Peyer's patch (tissue), 4 donors: ENCODE data around the gene GJC1.

Experiments
- POLR2A ChIP-seq, 2 donors: fragments of 450-650 bp; IDR thresholded peaks; one replicate each; pipeline ENCODE4 v1.5.1; 2017; ENCODE audit warnings: antibody characterized with exemption in 2 of 2, mild to moderate bottlenecking in 2 of 2, moderate library complexity in 2 of 2
- TF ChIP-seq, protein P1 (sequence below), 6 experiments: fragments of 450-650 bp in 4 of 6; fragments of 200-600 bp in 2 of 6; sonication (generic) in 1 of 6; IDR thresholded peaks; one replicate each; pipeline ENCODE4 v1.5.1; 2017 to 2019; ENCODE audit warnings: antibody characterized with exemption in 6 of 6, mild to moderate bottlenecking in 3 of 6, moderate library complexity in 1 of 6

DNA sequence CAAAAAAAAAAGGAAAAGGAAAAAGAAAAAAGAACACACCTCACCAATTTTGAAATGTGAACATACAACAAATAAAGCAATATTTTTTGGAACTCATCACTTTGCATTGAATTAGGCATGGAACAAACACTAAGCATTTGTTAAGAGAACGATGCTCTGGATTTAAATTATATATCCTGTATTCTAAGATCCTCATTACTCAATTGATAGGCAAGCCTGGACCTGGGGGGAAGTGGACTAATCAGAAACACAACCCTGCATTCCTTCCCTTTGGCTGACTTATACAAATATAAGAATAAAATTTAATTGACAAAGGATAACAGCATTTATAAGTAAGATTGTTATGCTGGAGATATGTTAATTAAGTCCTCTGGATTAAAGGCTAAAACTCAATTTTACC lies 2.2 kb downstream of the GJC1 start:
- TF ChIP-seq, protein P1, sequence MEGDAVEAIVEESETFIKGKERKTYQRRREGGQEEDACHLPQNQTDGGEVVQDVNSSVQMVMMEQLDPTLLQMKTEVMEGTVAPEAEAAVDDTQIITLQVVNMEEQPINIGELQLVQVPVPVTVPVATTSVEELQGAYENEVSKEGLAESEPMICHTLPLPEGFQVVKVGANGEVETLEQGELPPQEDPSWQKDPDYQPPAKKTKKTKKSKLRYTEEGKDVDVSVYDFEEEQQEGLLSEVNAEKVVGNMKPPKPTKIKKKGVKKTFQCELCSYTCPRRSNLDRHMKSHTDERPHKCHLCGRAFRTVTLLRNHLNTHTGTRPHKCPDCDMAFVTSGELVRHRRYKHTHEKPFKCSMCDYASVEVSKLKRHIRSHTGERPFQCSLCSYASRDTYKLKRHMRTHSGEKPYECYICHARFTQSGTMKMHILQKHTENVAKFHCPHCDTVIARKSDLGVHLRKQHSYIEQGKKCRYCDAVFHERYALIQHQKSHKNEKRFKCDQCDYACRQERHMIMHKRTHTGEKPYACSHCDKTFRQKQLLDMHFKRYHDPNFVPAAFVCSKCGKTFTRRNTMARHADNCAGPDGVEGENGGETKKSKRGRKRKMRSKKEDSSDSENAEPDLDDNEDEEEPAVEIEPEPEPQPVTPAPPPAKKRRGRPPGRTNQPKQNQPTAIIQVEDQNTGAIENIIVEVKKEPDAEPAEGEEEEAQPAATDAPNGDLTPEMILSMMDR (IDR thresholded peaks at IDR 0.05): no peak
- TF ChIP-seq POLR2A (IDR thresholded peaks at IDR 0.05): no peak
